ENCODE results near the gene AP5S1.

GRCh38 chr20:3800878-3801260 is 19.5 kb upstream of the AP5S1 start:
- TF ChIP-seq, protein P1, sequence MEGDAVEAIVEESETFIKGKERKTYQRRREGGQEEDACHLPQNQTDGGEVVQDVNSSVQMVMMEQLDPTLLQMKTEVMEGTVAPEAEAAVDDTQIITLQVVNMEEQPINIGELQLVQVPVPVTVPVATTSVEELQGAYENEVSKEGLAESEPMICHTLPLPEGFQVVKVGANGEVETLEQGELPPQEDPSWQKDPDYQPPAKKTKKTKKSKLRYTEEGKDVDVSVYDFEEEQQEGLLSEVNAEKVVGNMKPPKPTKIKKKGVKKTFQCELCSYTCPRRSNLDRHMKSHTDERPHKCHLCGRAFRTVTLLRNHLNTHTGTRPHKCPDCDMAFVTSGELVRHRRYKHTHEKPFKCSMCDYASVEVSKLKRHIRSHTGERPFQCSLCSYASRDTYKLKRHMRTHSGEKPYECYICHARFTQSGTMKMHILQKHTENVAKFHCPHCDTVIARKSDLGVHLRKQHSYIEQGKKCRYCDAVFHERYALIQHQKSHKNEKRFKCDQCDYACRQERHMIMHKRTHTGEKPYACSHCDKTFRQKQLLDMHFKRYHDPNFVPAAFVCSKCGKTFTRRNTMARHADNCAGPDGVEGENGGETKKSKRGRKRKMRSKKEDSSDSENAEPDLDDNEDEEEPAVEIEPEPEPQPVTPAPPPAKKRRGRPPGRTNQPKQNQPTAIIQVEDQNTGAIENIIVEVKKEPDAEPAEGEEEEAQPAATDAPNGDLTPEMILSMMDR (IDR thresholded peaks at IDR 0.05; ENCODE audit: borderline replicate concordance, extremely low read depth, low read length, poor library complexity, severe bottlenecking), result no peak
- TF ChIP-seq EZH2 (IDR thresholded peaks at IDR 0.05; ENCODE audit: borderline replicate concordance, low read depth, low read length, severe bottlenecking), result no peak

Data from DND-41 (cell line).